HCT116 (cell line): Measurements from ENCODE around the gene HDLBP. TPM values are rescaled to one million over a fixed set of nuclear protein-coding genes. Genes with fewer than 3 reads are reported as not detected.

Experiments used
- ATAC-seq: fragments of 200-7000 bp; cut with Tn5 transposase; 2 replicates; pipeline ENCODE4 v1.9.1; 2020; ENCODE audit warnings: mild to moderate bottlenecking, moderate library complexity
- BruUV-seq: library from RNA; stranded (reverse); fragments of 400-500 nt; replicated peaks from 2 replicates; lab custom pipeline; 2021; lab: Mats Ljungman, UMichigan
- CTCF ChIA-PET: fragments of 300-600 bp; sonication (Branson Sonifier 250); formaldehyde crosslinking; loops from one replicate; lab custom pipeline; 2021; ENCODE audit warnings: antibody characterized with exemption; lab: Charles Lee
- POLR2A ChIA-PET: fragments of 300-600, 350-600 bp; sonication (Branson Sonifier 250); formaldehyde crosslinking; loops from one replicate; lab custom pipeline; 2021; ENCODE audit warnings: antibody characterized with exemption; lab: Charles Lee
- RAD21 ChIA-PET, 2 experiments: fragments of 300-600 bp; sonication (Branson Sonifier 250); formaldehyde crosslinking; loops; one replicate each; lab custom pipeline; 2023; ENCODE audit warnings: low total read pairs in 2 of 2; ENCODE audit not compliant: uncharacterized antibody in 2 of 2, unreplicated experiment in 2 of 2, low non-redundant PET in 1 of 2; lab: Charles Lee
- DNase-seq: peaks from one replicate; pipeline ENCODE4 v3.0.0-alpha.2; 2010; ENCODE audit warnings: low read depth, low spot score
- H2AFZ ChIP-seq: fragments of 200-600 bp; shearing (Covaris generic), sonication (generic); 2 replicates; pipeline ENCODE4 v1.6.1; 2017; ENCODE audit warnings: low read depth, mixed run types, mixed read lengths, antibody characterized with exemption, low read length; ENCODE audit not compliant: poor library complexity, severe bottlenecking
- H3K27ac ChIP-seq: 2 replicates; pipeline ENCODE4 v1.5.1; 2012; ENCODE audit warnings: low read depth, low read length
- H3K27me3 ChIP-seq: fragments of 200-600 bp; sonication (generic); 2 replicates; pipeline ENCODE4 v1.6.1; 2016; ENCODE audit warnings: mixed run types, low read length, mixed read lengths; ENCODE audit not compliant: insufficient read depth
- H3K36me3 ChIP-seq, 2 experiments: fragments of 200-500 bp in 1 of 2; fragments of 200-600 bp in 1 of 2; sonication (Bioruptor generic) in 1 of 2; sonication (generic) in 1 of 2; 2 replicates each; pipeline versions ENCODE4 v1.5.1 to v1.6.1; 2014 to 2016; ENCODE audit warnings: low read length in 2 of 2, inconsistent platforms in 1 of 2, mixed read lengths in 1 of 2, mixed run types in 1 of 2; ENCODE audit not compliant: insufficient read depth in 2 of 2, control insufficient read depth in 1 of 2
- H3K4me1 ChIP-seq, 2 experiments: fragments of 200-600 bp in 1 of 2; sonication (generic) in 1 of 2; 2 replicates each; pipeline versions ENCODE4 v1.5.1 to v1.6.1; 2012 to 2017; ENCODE audit warnings: low read length in 2 of 2, inconsistent platforms in 1 of 2, mild to moderate bottlenecking in 1 of 2, mixed read lengths in 1 of 2, mixed run types in 1 of 2, moderate library complexity in 1 of 2; ENCODE audit not compliant: insufficient read depth in 2 of 2, control insufficient read depth in 1 of 2
- H3K4me2 ChIP-seq: fragments of 200-600 bp; sonication (generic); 2 replicates; pipeline ENCODE4 v1.6.1; 2017; ENCODE audit warnings: mixed run types, low read length, mixed read lengths
- H3K4me3 ChIP-seq, 2 experiments: fragments of 200-600 bp in 1 of 2; sonication (generic) in 1 of 2; replicated peaks in 1 of 2; 2 replicates each; pipeline ENCODE4 v1.5.1; 2011 to 2016; ENCODE audit warnings: low read length in 2 of 2, control low read depth in 1 of 2, low read depth in 1 of 2, mild to moderate bottlenecking in 1 of 2, mixed read lengths in 1 of 2, mixed run types in 1 of 2
- H3K79me2 ChIP-seq: fragments of 200-600 bp; sonication (generic); 2 replicates; pipeline ENCODE4 v1.6.1; 2017; ENCODE audit warnings: mild to moderate bottlenecking, mixed run types, low read length, moderate library complexity, mixed read lengths; ENCODE audit not compliant: insufficient read depth
- H3K9ac ChIP-seq: fragments of 200-600 bp; sonication (generic); 2 replicates; pipeline ENCODE4 v1.6.1; 2016; ENCODE audit warnings: low read length, mixed read lengths
- H3K9me2 ChIP-seq: fragments of 200-600 bp; sonication (generic), shearing (Covaris generic); 2 replicates; pipeline ENCODE4 v1.6.1; 2017; ENCODE audit warnings: mixed run types, mild to moderate bottlenecking, moderate library complexity; ENCODE audit not compliant: insufficient read depth
- H3K9me3 ChIP-seq, 2 experiments: fragments of 200-500 bp in 1 of 2; fragments of 200-600 bp in 1 of 2; sonication (Bioruptor generic) in 1 of 2; sonication (generic) in 1 of 2; 2 replicates each; pipeline ENCODE4 v1.6.1; 2014 to 2017; ENCODE audit warnings: low read length in 2 of 2, mixed read lengths in 2 of 2, inconsistent platforms in 1 of 2, low read depth in 1 of 2, mild to moderate bottlenecking in 1 of 2, mixed run types in 1 of 2, moderate library complexity in 1 of 2; ENCODE audit not compliant: control insufficient read depth in 1 of 2, insufficient read depth in 1 of 2
- H4K20me1 ChIP-seq: fragments of 200-600 bp; sonication (generic), shearing (Covaris generic); 2 replicates; pipeline ENCODE4 v1.6.1; 2017; ENCODE audit warnings: mixed run types, mild to moderate bottlenecking, moderate library complexity; ENCODE audit not compliant: insufficient read depth
- CBX3 ChIP-seq: IDR thresholded peaks from 2 replicates; pipeline ENCODE4 v1.6.1; 2012; ENCODE audit warnings: low read depth
- CEBPB ChIP-seq: IDR thresholded peaks from 2 replicates; pipeline ENCODE4 v1.6.1; 2012; ENCODE audit warnings: low read depth
- EGR1 ChIP-seq: IDR thresholded peaks from 2 replicates; pipeline ENCODE4 v1.6.1; 2012; ENCODE audit warnings: low read depth
- ELF1 ChIP-seq: IDR thresholded peaks from 2 replicates; pipeline ENCODE4 v1.6.1; 2012; ENCODE audit warnings: low read depth, borderline replicate concordance
- EZH2phosphoT487 ChIP-seq: fragments of 200-600 bp; IDR thresholded peaks from 2 replicates; pipeline ENCODE4 v1.6.1; 2018; ENCODE audit warnings: antibody characterized with exemption, borderline replicate concordance
- JUND ChIP-seq: IDR thresholded peaks from 2 replicates; pipeline ENCODE4 v1.6.1; 2012
- POLR2A ChIP-seq: IDR thresholded peaks from 2 replicates; pipeline ENCODE4 v1.7.0; 2011; ENCODE audit warnings: borderline replicate concordance; ENCODE audit not compliant: insufficient read depth, insufficient read length; ENCODE audit errors: extremely low read depth
- SIN3A ChIP-seq: IDR thresholded peaks from 2 replicates; pipeline ENCODE4 v1.6.1; 2012; ENCODE audit warnings: low read depth
- SP1 ChIP-seq: IDR thresholded peaks from 2 replicates; pipeline ENCODE4 v1.6.1; 2012; ENCODE audit warnings: low read depth
- TCF7L2 ChIP-seq: IDR thresholded peaks from 2 replicates; pipeline ENCODE4 v1.7.0; 2011; ENCODE audit warnings: borderline replicate concordance, inconsistent platforms; ENCODE audit not compliant: insufficient read depth, insufficient read length; ENCODE audit errors: extremely low read depth
- YY1 ChIP-seq: IDR thresholded peaks from 2 replicates; pipeline ENCODE4 v1.6.1; 2011; ENCODE audit warnings: low read length, low read depth, moderate library complexity, mild to moderate bottlenecking; ENCODE audit not compliant: insufficient replicate concordance; ENCODE audit errors: extremely low read depth
- ZFX ChIP-seq: fragments of 450-650 bp; IDR thresholded peaks from 2 replicates; pipeline ENCODE4 v1.6.1; 2017
- ZNF274 ChIP-seq: fragments of 200-500 bp; sonication (Bioruptor generic); IDR thresholded peaks from 2 replicates; pipeline ENCODE4 v1.6.1; 2014; ENCODE audit warnings: mild to moderate bottlenecking, low read depth, low read length, inconsistent platforms
- intact Hi-C: fragments of 100-400 bp; cut with micrococcal nuclease; formaldehyde crosslinking; loops from 2 replicates; pipeline ENCODE4 v1.10.0; 2022
- total RNA-seq: library from RNA; stranded (reverse); gene quantifications from one replicate; pipeline ENCODE4 v1.2.1, GENCODE V29; 2021; ENCODE audit not compliant: unreplicated experiment
- TF ChIP-seq, protein P1 (sequence below): IDR thresholded peaks from 2 replicates; pipeline ENCODE4 v1.6.1; 2011; ENCODE audit warnings: mild to moderate bottlenecking, low read length, moderate library complexity; ENCODE audit not compliant: insufficient replicate concordance; ENCODE audit errors: extremely low read depth
- TF ChIP-seq, protein P2 (sequence below), 3 experiments: fragments of 200-600 bp in 1 of 3; sonication (generic) in 1 of 3; IDR thresholded peaks in 2 of 3; conservative IDR thresholded peaks in 1 of 3; 2 replicates each; pipeline ENCODE4 v1.5.1; 2012 to 2017; ENCODE audit warnings: low read depth in 2 of 3, low read length in 2 of 3, antibody characterized with exemption in 1 of 3, borderline replicate concordance in 1 of 3, control low read depth in 1 of 3, mild to moderate bottlenecking in 1 of 3, mixed read lengths in 1 of 3, mixed run types in 1 of 3, moderate library complexity in 1 of 3; ENCODE audit not compliant: insufficient read depth in 1 of 3

HDLBP gene
- total RNA-seq, 1 experiment from 2014 or later, result 462 TPM

DNA sequence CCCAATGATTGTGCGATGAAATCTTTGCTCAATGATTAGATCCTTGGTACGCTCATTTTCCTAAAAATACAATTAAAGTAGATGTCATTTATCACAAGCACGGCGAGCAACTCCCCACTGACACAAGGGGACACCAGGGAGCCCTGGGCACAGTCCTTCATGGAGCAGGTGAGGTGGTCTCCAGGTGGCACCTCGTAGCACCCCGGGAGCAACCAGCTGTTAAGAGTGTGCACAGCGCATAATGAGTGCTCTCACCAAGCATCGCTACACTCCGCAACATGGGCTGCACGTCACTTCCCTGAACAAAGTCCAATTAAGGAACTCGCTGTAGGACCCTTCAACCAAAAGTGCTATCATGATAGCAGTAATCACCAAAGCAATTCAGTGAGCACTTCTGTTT is 67.2 kb downstream of the HDLBP start:
- Histone ChIP-seq H3K9ac (no peak overlapping the region), H3K27ac (no peak overlapping the region), H3K9me3 (no peaks in the 10 kb centered on the region), H3K4me1 (no peaks in the 10 kb centered on the region), H3K9me2 (no peaks in the 10 kb centered on the region), H3K4me3 (no peak overlapping the region), H3K79me2 (peaks cover 22% of the 10 kb centered on the region), H4K20me1 (peaks cover 4% of the 10 kb centered on the region; the same call in 1 of the 2 replicates), H3K4me2 (no peak overlapping the region), H2AFZ (no peak overlapping the region), H3K27me3 (no peaks in the 10 kb centered on the region), H3K36me3 (peaks cover 83 to 86% of the 10 kb centered on the region in 2 experiments)
- no peak for TF ChIP-seq EGR1
- TF ChIP-seq JUND, result no peak
- no peak for TF ChIP-seq EZH2phosphoT487
- TF ChIP-seq CEBPB, result no peak
- no peak for TF ChIP-seq SIN3A
- TF ChIP-seq TCF7L2, result no peak
- TF ChIP-seq ZNF274, result no peak
- no peak for TF ChIP-seq ZFX
- ChIA-PET RAD21 (no interaction called here), CTCF (no interaction called here), POLR2A (no interaction called here)
- no peak for DNase-seq
- ATAC-seq, result no peak
- intact Hi-C loops, result no loop called here
- no TSS peak for BruUV-seq

DNA sequence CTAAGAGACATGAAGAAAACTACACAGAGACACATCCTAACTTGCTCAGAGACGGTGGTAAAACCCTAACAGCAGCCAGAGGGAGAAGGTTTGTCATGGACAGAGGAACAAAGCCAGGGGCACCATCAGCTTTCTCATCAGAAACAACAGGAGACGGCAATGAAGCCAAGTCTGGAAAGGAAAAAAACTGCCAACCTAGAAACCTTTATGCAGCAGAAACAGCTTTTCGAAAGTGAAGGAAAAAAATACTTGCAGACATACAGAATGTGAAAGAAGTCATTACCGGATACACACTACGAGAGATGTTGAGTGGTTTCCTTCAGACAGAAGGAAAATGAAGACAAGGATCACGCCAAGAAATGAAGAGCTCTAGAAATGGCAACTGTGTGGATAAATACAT is 71.1 kb downstream of the HDLBP start:
- H3K79me2 ChIP-seq, result peaks cover 43% of the 10 kb centered on the region
- no peak overlapping the region for H3K27ac ChIP-seq
- H3K9me2 ChIP-seq, result no peaks in the 10 kb centered on the region
- no peaks in the 10 kb centered on the region for H3K27me3 ChIP-seq
- ChIA-PET POLR2A (no interaction called here), CTCF (no interaction called here), RAD21 (no interaction called here)
- H2AFZ ChIP-seq, result no peak overlapping the region
- no TSS peak for BruUV-seq
- no peak overlapping the region for H3K4me3 ChIP-seq
- TF ChIP-seq ZFX, result no peak
- TF ChIP-seq CBX3, result no peak
- TF ChIP-seq SP1, result no peak
- TF ChIP-seq JUND, result no peak
- TF ChIP-seq CEBPB, result no peak
- no peak for TF ChIP-seq ELF1
- TF ChIP-seq TCF7L2, result no peak
- TF ChIP-seq, protein P1, sequence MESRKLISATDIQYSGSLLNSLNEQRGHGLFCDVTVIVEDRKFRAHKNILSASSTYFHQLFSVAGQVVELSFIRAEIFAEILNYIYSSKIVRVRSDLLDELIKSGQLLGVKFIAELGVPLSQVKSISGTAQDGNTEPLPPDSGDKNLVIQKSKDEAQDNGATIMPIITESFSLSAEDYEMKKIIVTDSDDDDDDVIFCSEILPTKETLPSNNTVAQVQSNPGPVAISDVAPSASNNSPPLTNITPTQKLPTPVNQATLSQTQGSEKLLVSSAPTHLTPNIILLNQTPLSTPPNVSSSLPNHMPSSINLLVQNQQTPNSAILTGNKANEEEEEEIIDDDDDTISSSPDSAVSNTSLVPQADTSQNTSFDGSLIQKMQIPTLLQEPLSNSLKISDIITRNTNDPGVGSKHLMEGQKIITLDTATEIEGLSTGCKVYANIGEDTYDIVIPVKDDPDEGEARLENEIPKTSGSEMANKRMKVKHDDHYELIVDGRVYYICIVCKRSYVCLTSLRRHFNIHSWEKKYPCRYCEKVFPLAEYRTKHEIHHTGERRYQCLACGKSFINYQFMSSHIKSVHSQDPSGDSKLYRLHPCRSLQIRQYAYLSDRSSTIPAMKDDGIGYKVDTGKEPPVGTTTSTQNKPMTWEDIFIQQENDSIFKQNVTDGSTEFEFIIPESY, result no peak
- no peak for TF ChIP-seq SIN3A
- no peak for TF ChIP-seq EZH2phosphoT487
- no peak for TF ChIP-seq YY1
- no peak for TF ChIP-seq POLR2A
- TF ChIP-seq, protein P2, sequence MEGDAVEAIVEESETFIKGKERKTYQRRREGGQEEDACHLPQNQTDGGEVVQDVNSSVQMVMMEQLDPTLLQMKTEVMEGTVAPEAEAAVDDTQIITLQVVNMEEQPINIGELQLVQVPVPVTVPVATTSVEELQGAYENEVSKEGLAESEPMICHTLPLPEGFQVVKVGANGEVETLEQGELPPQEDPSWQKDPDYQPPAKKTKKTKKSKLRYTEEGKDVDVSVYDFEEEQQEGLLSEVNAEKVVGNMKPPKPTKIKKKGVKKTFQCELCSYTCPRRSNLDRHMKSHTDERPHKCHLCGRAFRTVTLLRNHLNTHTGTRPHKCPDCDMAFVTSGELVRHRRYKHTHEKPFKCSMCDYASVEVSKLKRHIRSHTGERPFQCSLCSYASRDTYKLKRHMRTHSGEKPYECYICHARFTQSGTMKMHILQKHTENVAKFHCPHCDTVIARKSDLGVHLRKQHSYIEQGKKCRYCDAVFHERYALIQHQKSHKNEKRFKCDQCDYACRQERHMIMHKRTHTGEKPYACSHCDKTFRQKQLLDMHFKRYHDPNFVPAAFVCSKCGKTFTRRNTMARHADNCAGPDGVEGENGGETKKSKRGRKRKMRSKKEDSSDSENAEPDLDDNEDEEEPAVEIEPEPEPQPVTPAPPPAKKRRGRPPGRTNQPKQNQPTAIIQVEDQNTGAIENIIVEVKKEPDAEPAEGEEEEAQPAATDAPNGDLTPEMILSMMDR (IDR thresholded peaks at IDR 0.05 in 2 of 3, conservative IDR thresholded peaks at IDR 0.05 in 1 of 3; ENCODE audit: borderline replicate concordance in 1 of 3, insufficient read depth in 1 of 3, low read depth in 2 of 3, low read length in 2 of 3), result no peak
- H3K36me3 ChIP-seq, result peaks cover 77 to 85% of the 10 kb centered on the region in 2 experiments
- H3K9ac ChIP-seq, result no peak overlapping the region
- no peaks in the 10 kb centered on the region for H3K9me3 ChIP-seq
- H3K4me2 ChIP-seq, result no peak overlapping the region
- DNase-seq (no peak), ATAC-seq (no peak)
- peaks cover 4% of the 10 kb centered on the region; the same call in 1 of the 2 replicates for H4K20me1 ChIP-seq
- H3K4me1 ChIP-seq, result no peaks in the 10 kb centered on the region
- intact Hi-C loops, result no loop called here
